Tibial artery (tissue), 4 donors: ENCODE data around the gene SVEP1.
"Not testable (repeated sequence)": the region's sequence is repeated elsewhere in the genome, so short reads cannot be mapped to it uniquely, and the experiment has no call there.

Experiments
- DNase-seq, 2 donors: peaks; one replicate each; pipeline ENCODE4 v3.0.0-alpha.2; 2019
- H3K27ac ChIP-seq, 2 donors: fragments of 200-600 bp; sonication (generic) in 1 of 2; 1 replicate in 1 of 2; 2 replicates in 1 of 2; pipeline ENCODE4 v1.5.1; 2018 to 2019; ENCODE audit warnings: mild to moderate bottlenecking in 1 of 2
- H3K27me3 ChIP-seq, 2 donors: fragments of 200-600 bp; sonication (generic) in 1 of 2; one replicate each; pipeline versions ENCODE4 v1.5.1 to v1.6.0; 2016 to 2019
- H3K36me3 ChIP-seq, 3 donors: fragments of 200-600 bp; sonication (generic) in 2 of 3; one replicate each; pipeline ENCODE4 v1.5.1; 2016 to 2019; ENCODE audit warnings: mild to moderate bottlenecking in 2 of 3
- H3K4me1 ChIP-seq, 4 donors: fragments of 200-600 bp; sonication (generic) in 2 of 4; 1 replicate in 3 of 4; 2 replicates in 1 of 4; pipeline ENCODE4 v1.5.1; 2016 to 2019
- H3K4me3 ChIP-seq, 2 donors: fragments of 200-600 bp; sonication (generic) in 1 of 2; 1 replicate in 1 of 2; 2 replicates in 1 of 2; pipeline ENCODE4 v1.5.1; 2018 to 2019; ENCODE audit warnings: mild to moderate bottlenecking in 2 of 2
- H3K9me3 ChIP-seq, 3 donors: fragments of 200-600 bp; sonication (generic) in 1 of 3; one replicate each; pipeline ENCODE4 v1.5.1; 2016 to 2019
- CTCF ChIP-seq, 2 experiments: fragments of 200-600 bp in 1 of 2; fragments of 450-650 bp in 1 of 2; IDR thresholded peaks; one replicate each; pipeline ENCODE4 v1.5.1; 2017 to 2019; ENCODE audit warnings: antibody characterized with exemption in 2 of 2, mild to moderate bottlenecking in 1 of 2, moderate library complexity in 1 of 2
- intact Hi-C: fragments of 100-400 bp; cut with DNase I; formaldehyde crosslinking; loops from one replicate; pipeline ENCODE4 v1.15.0; 2023; ENCODE audit warnings: low total_unique reads

SVEP1 gene

GRCh38 chr9:110404473-110404872 is 175.1 kb downstream of the SVEP1 start:
- H3K27me3 ChIP-seq = no peaks in the 10 kb centered on the region
- no peak for TF ChIP-seq CTCF (IDR thresholded peaks at IDR 0.05)
- no peak overlapping the region for H3K27ac ChIP-seq
- no peaks in the 10 kb centered on the region for H3K4me1 ChIP-seq
- peaks cover 0 to 14% (median 10%) of the 10 kb centered on the region in 3 donors for H3K36me3 ChIP-seq
- no peaks in the 10 kb centered on the region for H3K9me3 ChIP-seq
- H3K4me3 ChIP-seq = no peak overlapping the region
- DNase-seq = no peak
- intact Hi-C loops = no loop called here

- Histone ChIP-seq H3K27ac (no peak overlapping the region), H3K4me3 (no peak overlapping the region), H3K4me1 (no peaks in the 10 kb centered on the region), H3K36me3 (peaks cover 0 to 12% (median 0%) of the 10 kb centered on the region in 3 donors), H3K27me3 (no peaks in the 10 kb centered on the region), H3K9me3 (no peaks in the 10 kb centered on the region)
- no peak for TF ChIP-seq CTCF (IDR thresholded peaks at IDR 0.05)
- intact Hi-C loops = no loop called here
- no peak for DNase-seq
Observed at GRCh38 chr9:110399983-110400382, 179.6 kb downstream of the SVEP1 start.

GRCh38 chr9:110398992-110399391 is 180.5 kb downstream of the SVEP1 start:
- H3K4me3 ChIP-seq, H3K4me1 ChIP-seq, H3K27ac ChIP-seq, DNase-seq, H3K27me3 ChIP-seq, H3K9me3 ChIP-seq, intact Hi-C loops: not testable (repeated sequence)
- peaks cover 0 to 12% (median 0%) of the 10 kb centered on the region in 3 donors for H3K36me3 ChIP-seq

- no peak for TF ChIP-seq CTCF (IDR thresholded peaks at IDR 0.05)
- H3K27ac ChIP-seq = no peak overlapping the region
- no peak for DNase-seq
- no peaks in the 10 kb centered on the region for H3K9me3 ChIP-seq
- intact Hi-C loops = no loop called here
- H3K4me1 ChIP-seq = no peaks in the 10 kb centered on the region
- H3K4me3 ChIP-seq = no peak overlapping the region
- no peaks in the 10 kb centered on the region for H3K36me3 ChIP-seq
- no peaks in the 10 kb centered on the region for H3K27me3 ChIP-seq
Observed at GRCh38 chr9:110391826-110392485, 187.6 kb downstream of the SVEP1 start.

- Histone ChIP-seq H3K27ac (no peak overlapping the region), H3K4me1 (no peaks in the 10 kb centered on the region), H3K9me3 (no peaks in the 10 kb centered on the region), H3K36me3 (peaks cover 0 to 12% (median under 1%) of the 10 kb centered on the region in 3 donors), H3K27me3 (no peaks in the 10 kb centered on the region), H3K4me3 (no peak overlapping the region)
- TF ChIP-seq CTCF (IDR thresholded peaks at IDR 0.05) = no peak
- no peak for DNase-seq
- intact Hi-C loops = no loop called here
Observed at GRCh38 chr9:110389148-110389750, 190.3 kb downstream of the SVEP1 start.

- no peaks in the 10 kb centered on the region for H3K9me3 ChIP-seq
- H3K27ac ChIP-seq = no peak overlapping the region
- TF ChIP-seq CTCF (IDR thresholded peaks at IDR 0.05) = no peak
- H3K36me3 ChIP-seq = peaks cover 0 to 14% (median 4%) of the 10 kb centered on the region in 3 donors
- H3K4me1 ChIP-seq = no peaks in the 10 kb centered on the region
- H3K4me3 ChIP-seq = no peak overlapping the region
- intact Hi-C loops = no loop called here
- no peak for DNase-seq
- no peaks in the 10 kb centered on the region for H3K27me3 ChIP-seq
Observed at GRCh38 chr9:110383491-110383890, 196.1 kb downstream of the SVEP1 start.
